ENCODE data around the gene CHRNA10.
"Not testable (repeated sequence)": the region's sequence is repeated elsewhere in the genome, so short reads cannot be mapped to it uniquely, and the experiment has no call there.

DNA sequence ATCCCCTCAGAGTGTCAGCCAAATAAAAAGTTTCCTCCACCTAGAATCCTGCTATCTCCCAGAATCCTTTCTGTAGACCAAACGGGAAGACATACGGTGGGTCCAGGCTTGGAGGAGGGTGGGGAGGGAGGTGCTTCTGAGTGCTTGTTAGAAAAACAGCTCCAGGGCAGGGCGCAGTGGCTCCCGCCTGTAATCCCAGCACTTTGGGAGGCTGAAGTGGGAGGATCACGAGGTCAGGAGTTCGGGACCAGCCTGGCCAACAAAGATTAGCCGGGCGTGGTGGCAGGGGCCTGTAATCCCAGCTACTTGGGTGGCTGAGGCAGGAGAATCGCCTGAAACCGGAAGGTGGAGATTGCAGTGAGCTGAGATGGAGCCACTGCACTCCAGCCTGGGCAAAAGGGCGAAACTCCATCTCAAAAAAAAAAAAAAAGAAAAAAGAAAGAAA is 28.1 kb downstream of the CHRNA10 start:
- TF ChIP-seq, protein P1, sequence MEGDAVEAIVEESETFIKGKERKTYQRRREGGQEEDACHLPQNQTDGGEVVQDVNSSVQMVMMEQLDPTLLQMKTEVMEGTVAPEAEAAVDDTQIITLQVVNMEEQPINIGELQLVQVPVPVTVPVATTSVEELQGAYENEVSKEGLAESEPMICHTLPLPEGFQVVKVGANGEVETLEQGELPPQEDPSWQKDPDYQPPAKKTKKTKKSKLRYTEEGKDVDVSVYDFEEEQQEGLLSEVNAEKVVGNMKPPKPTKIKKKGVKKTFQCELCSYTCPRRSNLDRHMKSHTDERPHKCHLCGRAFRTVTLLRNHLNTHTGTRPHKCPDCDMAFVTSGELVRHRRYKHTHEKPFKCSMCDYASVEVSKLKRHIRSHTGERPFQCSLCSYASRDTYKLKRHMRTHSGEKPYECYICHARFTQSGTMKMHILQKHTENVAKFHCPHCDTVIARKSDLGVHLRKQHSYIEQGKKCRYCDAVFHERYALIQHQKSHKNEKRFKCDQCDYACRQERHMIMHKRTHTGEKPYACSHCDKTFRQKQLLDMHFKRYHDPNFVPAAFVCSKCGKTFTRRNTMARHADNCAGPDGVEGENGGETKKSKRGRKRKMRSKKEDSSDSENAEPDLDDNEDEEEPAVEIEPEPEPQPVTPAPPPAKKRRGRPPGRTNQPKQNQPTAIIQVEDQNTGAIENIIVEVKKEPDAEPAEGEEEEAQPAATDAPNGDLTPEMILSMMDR (IDR thresholded peaks at IDR 0.05): not testable (repeated sequence)
- not testable (repeated sequence) for TF ChIP-seq POLR2A (IDR thresholded peaks at IDR 0.05)

Data from esophagus squamous epithelium (tissue), 4 donors.